Ureter (tissue), 1 donor: Measurements from ENCODE around the gene ZNF672. TPM values are rescaled to one million over a fixed set of nuclear protein-coding genes. Genes with fewer than 3 reads are reported as not detected.
A peak's percentile ranks its signal among the peaks of the same experiment; 100 is the strongest.
"Not testable (repeated sequence)": the region's sequence is repeated elsewhere in the genome, so short reads cannot be mapped to it uniquely, and the experiment has no call there.

Source experiments
- DNase-seq: peaks from one replicate; pipeline ENCODE4 v3.0.0-alpha.2; 2020; ENCODE audit warnings: low spot score
- total RNA-seq: library from RNA; stranded (reverse); gene quantifications from one replicate; pipeline ENCODE4 v1.2.4, GENCODE V29; 2023
- donor health status: DM: yes; HTN: yes; CAD: no.

ZNF672 gene
- total RNA-seq, 1 donor from 2014 or later: 30.1 TPM

DNA sequence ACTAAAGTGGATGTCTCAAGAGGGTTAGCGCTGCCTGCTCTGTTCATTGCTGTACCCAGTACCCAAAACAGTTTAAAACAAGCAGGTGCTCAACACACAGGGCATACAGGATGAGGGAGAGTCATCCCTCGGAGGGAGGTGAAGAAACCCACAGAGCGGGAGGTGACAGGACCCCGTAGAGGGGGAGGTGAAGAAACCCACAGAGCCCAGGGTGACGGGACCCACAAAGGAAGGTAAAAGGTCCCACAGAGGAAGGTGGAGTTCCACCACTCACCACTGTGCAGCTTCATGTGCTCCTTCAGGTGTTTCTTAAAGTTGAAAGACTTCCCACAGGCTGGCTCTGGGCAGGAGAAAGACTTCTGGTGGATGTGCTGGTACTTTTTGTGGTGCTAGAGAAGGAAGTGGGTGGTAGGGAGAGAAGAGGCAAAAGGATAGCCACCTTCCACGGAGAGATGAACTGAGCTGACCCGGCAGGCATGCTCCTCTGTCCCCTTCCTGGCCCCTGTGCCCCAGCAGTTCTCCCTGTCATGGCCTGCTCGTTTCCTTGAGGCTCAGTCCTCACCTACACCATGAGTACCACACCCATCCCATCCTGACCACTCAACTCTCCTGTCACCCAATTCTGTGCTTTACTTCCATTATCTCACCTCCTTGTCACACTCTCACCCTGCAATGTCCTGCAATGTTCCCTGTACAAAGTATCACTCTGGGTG lies 15.8 kb downstream of the ZNF672 start:
- DNase-seq: no peak

DNA sequence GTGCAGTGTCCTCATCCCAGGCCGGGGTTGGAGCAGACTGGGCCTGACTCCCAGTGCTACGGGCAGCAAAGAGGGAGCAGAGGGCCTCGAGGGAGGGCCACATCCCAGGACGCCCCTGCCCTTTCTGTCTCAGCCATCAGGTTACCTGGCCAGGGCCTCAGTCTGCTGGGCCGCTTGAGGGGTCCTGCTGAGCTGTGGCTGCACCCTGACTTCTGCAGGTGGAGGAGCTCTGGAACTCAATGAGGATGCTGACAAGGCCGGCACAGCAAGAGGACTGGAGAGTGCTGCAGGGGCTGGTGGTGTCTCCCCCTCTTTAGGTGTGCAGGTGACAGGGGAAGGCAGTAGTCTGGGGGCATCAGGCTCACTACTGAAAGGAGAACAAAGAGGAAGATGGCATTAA lies 17.6 kb downstream of the ZNF672 start:
- no peak for DNase-seq

DNA sequence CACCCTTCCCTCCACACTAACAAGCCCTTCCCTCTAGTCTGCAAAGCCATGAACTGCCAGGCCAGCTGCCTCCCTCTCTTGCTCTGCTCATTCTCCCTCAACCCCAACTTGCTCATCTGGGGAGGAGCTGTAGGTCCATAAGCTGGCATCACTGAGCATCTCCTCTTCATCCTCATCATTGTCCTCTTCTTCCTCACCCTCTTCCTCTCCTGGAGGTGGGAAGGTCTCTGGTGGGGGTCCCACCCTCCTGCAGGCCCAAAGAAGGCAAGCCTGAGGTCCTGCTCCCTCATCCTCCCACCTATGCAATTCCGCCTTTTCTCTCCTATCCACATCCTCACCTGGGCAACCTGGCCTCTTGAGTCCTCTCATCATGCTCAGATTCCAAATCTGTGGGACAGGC lies 18.2 kb downstream of the ZNF672 start:
- DNase-seq: no peak

DNA sequence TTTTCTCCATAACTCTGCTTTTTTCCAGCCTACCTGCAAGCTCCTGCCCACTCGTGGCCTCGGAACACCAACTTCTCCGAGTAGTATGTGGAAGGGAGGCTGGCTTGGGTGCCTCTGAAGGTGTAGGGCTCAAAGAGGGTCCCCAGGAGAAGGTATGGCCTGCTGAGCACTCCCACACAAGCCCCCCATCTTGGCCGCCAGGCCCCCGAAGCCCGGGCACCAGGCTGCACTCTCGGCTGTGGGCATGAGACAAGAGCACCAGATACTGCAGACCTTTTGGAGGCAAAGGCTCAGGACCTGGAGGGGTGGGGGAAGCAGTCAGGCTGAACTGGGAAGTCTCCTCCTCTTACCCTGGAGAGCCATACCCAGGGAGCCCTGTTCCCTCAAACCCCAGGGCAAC lies 19.2 kb downstream of the ZNF672 start:
- DNase-seq: no peak

DNA sequence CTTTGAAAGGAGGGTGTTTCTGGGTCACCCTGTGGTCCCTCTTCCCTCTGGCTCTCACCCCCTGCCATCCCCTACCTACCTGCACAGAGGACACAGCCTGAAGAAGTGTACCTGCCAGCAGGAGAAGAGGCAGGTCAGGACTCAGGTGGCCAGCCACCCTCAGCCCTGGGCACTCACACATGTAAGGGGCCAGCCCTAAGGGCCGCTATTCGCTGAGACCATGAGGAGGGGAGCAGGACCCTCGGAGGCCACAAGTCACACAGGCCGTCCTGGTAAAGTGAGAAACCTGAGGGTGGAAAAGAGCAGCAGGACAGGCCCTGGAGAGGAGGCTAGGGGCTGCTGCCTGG lies 19.7 kb downstream of the ZNF672 start:
- no peak for DNase-seq

DNA sequence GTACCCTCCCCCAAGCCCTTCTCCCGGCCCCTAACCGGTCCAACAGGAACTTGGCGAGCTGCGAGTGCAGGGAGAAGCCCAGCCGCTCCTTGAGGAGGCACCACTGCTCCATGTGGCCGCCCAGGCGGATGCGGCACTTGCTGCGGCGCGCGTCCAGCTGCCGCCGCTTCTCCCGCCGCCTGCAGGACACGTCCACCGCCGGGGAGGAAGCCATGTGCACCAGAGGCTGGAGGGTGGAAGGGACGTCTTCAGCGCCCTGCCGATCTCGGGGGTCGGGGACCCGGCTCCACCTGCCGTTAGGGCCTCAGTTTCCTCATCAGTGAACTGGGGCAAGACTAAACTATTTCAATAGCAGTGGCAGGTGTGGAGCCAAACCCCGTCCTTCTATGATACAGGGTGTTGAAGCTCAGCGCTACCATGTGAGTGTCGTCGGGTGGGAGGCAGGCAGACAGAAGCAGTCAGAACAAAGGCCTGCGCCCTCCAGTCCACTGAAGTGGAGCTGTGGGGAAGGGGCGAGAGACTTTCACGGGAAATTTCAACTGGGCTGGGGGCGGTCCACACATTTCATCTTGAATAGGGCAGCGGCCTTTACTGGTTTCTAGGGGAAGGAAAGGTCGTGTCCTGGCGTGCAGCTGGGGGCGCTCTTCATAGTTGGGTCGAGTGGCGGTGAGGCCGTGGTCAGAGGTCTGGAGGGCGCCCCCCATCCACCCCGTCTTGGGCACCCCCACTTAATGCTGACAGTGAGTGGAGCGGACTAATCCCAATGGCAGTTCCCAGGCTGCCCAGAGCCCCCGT lies 20.3 kb downstream of the ZNF672 start:
- DNase-seq: peak; percentile 83

DNA sequence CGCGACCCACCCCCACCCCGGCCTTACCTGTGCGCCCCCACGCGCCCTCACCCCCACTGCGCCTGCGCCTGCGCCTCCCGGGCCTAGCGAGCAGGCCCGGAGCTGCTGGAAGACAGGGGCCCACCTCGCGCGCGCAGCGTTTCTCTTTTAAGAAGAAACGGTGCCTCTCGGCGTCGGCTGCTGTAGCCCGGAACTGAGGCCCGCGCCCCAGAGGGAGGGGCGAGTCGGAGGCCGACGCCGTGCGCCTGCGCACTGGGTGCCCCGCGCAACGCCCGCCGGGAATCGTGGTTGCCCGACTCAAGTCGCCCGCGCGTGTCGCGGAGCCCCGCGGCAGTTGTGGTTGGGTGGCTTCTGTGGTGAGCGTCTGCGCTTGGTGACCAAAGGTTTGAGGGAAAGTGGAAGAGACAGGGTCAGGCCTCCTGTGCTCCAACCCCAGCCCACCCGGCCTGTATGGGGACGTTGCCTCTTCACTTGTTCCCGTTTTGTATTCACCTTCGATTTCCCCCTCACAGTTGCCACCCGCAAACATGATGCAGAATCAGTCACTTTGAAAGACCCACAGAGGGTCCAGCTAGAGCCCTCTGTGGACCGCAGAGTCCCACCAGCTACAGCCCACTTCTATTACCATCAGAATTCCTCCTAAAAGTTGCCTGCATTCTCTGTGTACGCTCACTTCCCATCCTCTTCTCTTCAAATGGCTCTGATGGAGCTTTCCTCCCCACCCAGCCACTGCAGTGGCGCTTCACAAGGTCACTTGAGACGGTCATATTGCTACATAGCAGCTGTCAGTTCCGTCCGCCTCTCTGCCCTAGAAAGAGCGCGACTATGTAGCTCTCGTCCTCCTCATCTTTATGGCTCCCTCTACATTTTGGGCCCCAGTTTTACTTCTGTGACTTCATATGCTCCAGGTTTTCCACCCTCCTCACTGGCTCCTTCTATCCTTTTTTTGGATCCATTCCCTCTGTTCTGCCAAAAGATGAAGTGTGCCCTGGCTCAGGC lies 21.2 kb downstream of the ZNF672 start, which contains the start of gene ZNF692:
TSS of gene ZNF692 (minus strand) at position 195 of the 999 bp plus-strand sequence. CDS start 776 bp downstream, outside the sequence.
- DNase-seq: peak; percentile 98

DNA sequence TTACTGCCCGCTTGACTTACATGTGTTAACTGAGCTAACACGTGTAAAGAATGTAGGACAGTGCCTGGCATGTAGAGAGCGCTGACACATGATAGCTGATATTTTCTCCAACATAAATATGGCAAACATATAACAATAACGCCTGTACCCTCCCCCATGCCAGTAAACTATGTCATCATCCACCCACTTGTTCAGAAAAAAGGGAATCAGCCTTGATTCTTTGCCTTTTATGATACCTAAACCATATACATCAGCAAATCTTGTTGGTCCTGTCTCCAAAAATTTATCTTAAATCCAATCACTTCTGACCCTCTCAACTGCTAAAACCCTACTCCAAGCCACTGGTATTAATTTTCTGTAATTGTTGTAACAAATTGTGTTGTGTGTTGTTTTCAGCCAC lies 22.0 kb downstream of the ZNF672 start:
- DNase-seq: no peak

DNA sequence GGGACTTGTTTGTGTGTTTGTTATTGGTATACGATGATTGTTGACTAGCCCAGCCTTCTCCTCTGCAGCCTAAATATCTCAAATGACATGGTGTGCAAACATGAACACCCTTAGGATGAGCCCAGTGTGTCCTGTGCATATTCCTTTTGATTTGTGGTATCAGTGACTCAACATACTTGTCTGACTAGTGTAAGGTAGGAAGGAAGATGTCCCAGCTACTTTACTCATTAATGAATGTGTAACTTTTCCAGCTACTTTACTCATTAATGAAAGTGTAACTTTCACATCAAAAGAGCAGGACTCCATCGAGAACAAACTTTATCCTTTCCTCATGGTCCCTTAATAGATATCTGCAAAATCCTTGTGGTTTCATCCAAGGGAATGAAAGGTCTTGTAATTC lies 23.6 kb downstream of the ZNF672 start:
- DNase-seq: no peak

DNA sequence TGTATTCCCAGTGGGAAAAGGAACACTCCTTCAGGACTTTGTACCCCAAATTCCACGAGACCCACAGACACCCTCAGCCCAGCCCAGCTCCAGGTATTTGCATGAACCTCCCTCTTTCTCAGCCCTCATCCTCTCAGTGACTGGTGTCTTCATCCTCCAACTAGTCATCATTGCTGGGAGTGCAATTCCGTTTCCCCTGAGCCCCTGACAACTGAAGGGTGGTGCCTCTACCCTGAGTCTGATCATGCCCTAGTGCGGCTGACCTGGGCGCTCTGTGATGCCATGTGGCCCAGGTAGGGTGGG lies 24.6 kb downstream of the ZNF672 start:
- no peak for DNase-seq

DNA sequence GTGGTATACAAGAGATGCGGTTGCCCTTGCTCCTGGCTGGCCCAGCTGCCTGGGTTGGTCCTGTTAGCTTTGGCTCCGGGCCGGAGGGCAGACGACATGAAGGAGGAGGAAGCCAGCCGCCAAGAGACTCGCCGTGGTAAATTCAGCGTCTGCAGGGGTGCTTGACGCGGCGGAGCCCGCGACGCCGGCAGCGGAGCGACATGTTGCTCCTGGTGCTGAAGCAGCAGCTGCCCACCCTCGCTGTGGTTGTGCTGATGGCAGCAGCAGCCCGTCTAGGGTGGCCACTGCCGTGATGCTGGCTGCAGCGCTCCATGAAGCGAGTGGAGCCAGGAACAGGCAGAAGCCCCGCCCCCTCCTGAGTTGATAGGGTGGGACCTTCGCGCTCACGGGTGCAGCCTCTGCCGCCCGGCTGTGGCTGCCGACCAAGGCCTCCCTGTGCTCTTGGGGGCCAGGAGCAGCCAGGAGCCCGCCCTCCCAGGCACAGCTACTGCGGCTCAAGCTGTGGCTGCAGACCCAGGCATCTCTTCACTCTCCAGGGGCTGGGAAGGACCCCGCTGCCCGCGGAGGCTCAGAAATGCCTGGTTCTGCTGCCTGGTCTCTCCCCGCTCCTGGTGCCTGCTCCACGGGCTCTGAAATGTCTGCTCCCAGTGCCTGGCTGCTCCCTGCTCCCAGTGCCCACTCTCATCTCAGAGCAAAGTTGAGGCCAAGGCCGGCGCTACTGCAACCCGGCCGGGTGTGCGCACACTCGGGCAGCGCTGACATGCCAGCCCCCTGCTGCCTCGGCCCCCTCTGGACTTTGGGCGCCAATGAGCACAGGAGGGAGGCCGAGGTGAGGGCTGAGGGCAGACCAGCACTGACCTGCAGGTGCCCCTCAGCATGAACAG lies 25.2 kb downstream of the ZNF672 start:
- peak; percentile 90 for DNase-seq

DNA sequence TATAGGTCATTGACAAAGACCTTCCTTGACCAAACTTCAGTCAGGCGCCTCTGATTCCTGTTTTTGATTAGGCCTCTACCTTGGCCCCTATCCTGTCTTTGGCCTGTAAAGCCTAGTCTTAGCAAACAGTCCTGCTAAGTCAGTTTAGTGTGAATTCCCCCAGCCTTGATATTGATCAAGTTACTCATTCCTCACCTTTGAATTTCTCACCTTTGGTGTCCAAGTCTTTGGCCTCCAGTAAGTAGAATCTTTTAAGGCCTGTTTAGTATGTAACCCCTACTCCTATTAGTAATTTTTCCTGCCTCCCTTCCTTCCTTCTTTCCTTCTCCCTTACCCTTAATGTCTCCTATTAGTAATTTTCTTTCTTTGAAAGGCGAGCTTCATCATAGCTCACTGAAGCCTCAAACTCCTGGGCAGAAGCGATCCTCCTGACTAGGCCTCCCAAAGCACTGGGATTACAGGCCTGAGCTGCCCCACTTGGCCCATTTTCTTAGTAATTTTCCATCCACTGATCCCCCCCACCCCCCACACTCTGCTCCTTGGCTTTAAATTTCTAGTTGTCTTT lies 33.9 kb downstream of the ZNF672 start:
- DNase-seq: no peak

DNA sequence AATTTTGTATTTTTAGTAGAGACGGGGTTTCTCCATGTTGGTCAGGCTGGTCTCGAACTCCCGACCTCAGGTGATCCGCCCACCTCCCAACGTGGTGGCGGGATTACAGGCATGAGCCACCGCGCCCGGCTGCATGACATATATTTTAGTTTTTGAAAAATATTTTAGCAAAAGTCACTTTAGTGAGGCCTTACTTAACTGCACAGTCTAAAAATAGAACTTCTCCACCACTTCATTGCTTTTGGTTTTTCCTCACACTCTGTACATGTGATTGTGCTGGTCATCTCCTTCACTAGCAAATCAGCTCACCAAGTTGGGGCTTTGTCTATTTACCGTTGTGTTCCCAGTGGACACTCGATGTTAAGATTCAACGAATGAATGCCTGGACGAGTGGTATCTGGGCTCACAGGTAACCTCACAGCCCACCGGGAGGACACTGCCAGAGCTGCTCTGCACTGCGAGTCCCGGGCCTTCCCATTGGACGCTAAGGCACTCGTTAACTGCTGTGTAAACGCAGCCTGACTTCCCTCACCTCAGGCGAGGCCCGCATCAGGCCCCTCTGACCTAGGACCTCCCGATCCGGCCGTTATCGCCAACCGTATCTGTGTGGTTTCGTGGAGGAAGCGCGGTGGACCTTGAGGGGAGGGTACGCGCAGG lies 34.9 kb downstream of the ZNF672 start:
- DNase-seq: no peak

DNA sequence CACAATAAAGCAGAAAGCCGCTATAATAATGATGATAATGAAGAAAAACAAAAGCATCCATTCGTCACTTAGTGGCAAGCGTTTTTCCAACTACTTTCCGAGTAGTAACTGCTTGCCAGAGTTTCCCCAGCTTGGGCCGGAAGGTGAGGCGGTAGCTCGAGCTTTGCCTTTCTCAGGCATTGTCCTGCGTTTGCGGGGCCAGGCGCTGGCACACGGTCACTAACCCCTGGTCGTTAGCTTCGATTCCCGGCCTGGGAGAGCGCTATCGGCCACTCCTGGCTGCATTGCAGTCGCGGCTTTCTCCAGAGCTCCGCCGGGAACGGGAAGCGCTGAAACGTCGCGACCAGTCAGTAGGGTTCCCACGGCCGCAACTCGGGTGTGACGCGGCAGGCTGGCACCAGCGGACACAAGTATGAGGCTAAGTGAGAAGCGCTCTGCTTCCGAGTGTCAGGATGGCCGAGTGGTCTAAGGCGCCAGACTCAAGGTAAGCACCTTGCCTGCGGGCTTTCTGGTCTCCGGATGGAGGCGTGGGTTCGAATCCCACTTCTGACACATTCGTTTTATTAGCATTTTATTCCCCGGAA lies 35.5 kb downstream of the ZNF672 start:
- DNase-seq: peak; percentile 97

DNA sequence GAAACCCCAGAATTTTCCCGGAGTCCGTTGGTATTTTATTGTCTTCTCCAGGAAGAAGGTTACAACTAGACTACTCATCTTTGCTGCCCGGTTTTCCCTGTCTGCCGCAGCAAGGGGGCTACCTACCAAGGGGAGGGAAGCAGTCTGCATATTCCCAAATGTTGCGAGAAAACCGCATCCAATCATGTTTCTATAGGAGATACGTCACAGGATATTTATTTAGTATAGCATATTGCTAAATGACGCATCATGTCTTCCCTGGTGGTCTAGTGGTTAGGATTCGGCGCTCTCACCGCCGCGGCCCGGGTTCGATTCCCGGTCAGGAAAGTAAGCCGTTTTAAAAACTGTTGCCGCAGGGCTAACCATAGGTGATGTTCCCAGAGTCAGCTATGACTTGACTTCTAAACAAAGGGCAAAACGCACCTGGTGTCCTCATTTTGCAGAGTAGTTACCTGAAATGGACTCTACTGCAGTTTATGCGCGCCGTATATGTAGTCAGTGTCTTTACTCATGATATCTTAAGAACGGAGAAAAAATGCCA lies 36.0 kb downstream of the ZNF672 start:
- peak; percentile 81 for DNase-seq

DNA sequence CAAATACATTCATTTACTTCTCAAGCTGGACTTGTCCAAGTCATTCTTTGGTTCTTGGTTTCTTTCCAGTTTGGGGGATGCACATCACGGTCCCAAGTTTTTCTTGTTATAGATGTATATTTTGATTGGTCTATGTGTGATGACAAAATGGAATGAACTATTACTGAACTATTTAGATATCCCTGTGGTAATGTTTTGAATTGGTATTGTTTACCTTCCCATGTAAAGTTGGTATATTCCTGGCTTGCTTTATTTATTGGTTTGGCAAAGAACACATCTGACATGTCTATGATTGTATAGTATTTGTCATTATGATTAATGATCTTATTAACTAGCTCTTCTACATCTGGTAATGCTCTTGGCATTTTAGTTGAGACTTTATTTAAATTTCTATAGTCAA lies 43.2 kb downstream of the ZNF672 start:
- no peak for DNase-seq

DNA sequence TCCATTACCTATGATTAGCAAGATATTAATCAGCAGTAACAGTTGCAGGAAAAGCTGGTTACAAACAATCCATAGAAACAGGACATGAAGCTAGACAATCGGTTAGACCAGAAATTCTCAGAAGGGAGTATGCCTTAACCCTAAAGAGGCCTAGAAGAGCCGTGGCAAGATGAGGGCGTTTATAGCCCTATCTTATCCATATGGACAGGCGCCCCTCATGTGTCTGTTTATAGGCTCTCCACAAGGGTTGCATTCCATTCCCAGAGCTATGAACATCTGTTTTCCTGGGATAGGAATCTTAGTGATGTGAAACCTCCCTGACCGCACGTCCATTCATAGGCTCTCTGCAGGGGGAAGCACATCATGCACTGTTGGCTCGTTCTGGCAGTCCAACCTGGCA lies 44.4 kb downstream of the ZNF672 start:
- DNase-seq: not testable (repeated sequence)

DNA sequence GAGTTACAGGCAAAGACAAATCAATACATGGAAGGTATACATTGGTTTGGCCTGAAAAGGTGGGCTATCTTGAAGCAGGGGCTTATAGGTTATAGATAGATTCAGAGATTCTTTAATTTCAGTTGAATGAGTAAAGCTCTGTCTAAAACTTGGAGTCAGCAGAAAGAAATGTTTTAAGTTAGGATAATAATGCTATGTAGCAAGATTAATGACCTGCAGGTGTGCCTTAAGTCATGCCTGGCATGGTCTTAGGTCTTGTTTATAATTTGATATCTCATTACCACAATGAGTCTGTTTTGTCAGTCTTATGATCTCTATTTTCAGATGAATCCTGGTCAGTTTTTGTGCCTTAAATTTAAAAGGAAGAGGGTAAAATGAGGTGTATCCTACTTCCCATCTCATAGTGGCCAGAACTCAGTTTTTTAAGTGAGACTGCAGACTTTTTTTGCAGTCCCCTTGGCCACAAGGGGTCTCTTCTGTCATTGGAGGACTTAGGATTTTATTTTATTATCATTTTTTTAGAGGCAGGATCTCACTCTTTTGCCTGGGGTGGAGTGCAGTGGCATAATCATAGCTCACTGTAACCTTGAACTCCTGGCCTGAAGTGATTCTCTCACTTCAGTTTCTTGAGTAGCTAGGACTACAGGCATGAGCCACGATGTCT lies 46.7 kb downstream of the ZNF672 start:
- DNase-seq: no peak

DNA sequence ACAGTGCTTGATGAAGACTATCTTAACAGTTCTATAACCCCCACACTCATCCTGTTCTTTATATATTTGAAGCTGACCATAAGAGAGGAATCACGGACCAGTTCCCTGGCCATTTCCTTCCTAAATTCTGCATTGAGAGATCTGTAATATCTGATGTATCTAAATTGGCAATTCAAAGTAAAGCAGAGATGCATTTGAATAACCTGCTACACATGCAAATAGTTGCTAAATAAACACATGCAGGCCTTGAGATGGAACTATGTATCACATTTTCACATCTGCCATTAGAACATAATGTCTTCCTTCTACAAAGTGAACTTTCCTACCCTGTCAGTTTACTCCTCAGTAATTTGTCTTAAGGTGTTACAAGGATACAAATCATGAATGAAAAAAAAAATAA lies 47.6 kb downstream of the ZNF672 start:
- DNase-seq: no peak
